Ishikawa (cell line): ENCODE measurements around the gene GMNN.

Experiments used
- CEBPB ChIP-seq: IDR thresholded peaks from 2 replicates; pipeline ENCODE4 v1.6.1; 2012
- CREB1 ChIP-seq: IDR thresholded peaks from 2 replicates; pipeline ENCODE4 v1.6.1; 2012; ENCODE audit warnings: low read depth
- EGR1 ChIP-seq: IDR thresholded peaks from 2 replicates; pipeline ENCODE4 v1.6.1; 2012
- EP300 ChIP-seq: IDR thresholded peaks from 2 replicates; pipeline ENCODE4 v1.6.1; 2012; ENCODE audit warnings: borderline replicate concordance
- FOXM1 ChIP-seq: IDR thresholded peaks from 2 replicates; pipeline ENCODE4 v1.6.1; 2012; ENCODE audit warnings: low read depth, borderline replicate concordance
- NFIC ChIP-seq: IDR thresholded peaks from 2 replicates; pipeline ENCODE4 v1.6.1; 2012
- RAD21 ChIP-seq: IDR thresholded peaks from 2 replicates; pipeline ENCODE4 v1.6.1; 2012; ENCODE audit warnings: low read depth
- TAF1 ChIP-seq: IDR thresholded peaks from 2 replicates; pipeline ENCODE4 v1.6.1; 2012; ENCODE audit warnings: low read depth, mild to moderate bottlenecking
- TCF12 ChIP-seq: IDR thresholded peaks from 2 replicates; pipeline ENCODE4 v1.6.1; 2012; ENCODE audit warnings: low read depth
- TEAD4 ChIP-seq: IDR thresholded peaks from 2 replicates; pipeline ENCODE4 v1.6.1; 2012
- YY1 ChIP-seq: IDR thresholded peaks from 2 replicates; pipeline ENCODE4 v1.6.1; 2012; ENCODE audit warnings: low read depth
- ZBTB7A ChIP-seq: IDR thresholded peaks from 2 replicates; pipeline ENCODE4 v1.6.1; 2012; ENCODE audit warnings: low read depth
- TF ChIP-seq, protein P1 (sequence below): IDR thresholded peaks from 2 replicates; pipeline ENCODE4 v1.6.1; 2012; ENCODE audit warnings: low read depth, mild to moderate bottlenecking
- TF ChIP-seq, protein P2 (sequence below): IDR thresholded peaks from 2 replicates; pipeline ENCODE4 v1.6.1; 2012
- TF ChIP-seq, protein P3 (sequence below): IDR thresholded peaks from 2 replicates; pipeline ENCODE4 v1.6.1; 2012

The GMNN gene

DNA sequence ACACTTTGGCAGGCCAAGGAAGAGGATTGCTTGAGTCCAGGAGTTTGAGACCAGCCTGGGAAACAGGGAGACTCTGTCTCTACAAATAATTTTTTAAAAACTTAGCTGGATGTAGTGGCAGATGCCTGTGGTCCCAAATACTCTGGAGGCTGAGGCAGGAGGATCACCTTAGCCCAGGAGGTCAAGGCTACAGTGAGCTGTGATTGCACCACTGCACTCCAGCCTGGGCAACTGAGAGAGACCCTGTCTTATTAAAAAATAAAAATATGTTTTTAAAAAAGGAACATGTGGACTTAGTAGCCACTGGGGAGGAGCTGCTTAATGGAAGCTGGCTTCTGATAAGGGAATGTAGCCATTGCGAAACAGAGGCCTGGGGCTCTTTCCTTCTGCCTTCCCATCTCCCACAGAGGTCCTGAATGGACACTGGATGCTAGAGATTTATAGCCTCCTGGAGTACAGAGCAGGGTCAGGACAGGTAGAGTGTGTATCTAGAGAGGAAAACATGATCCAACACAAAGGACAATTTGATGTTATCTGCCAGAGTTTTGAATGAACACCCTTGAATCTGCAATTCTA, 21.7 kb upstream of the GMNN start:
- peak; percentile 36; the same call in 1 of the 2 replicates for TF ChIP-seq CEBPB
- no peak for TF ChIP-seq TCF12

DNA sequence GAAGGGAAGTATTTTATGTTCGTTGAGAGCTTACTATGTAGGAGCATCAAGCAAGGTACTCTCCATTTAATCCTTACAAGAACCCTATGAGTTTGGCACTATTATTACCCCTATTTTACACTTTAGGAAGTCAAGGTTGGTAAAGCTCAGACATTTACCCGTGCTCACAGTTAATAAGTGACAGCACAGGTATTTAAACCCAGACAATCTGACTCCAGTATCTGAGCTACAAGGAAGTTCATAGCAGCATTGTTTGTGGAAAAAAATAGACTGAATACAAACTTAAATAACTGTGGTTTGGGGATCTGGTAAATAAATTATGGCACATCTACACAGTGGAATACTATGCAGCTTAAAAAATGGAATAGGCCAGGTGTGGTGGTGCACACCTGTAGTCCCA, 21.2 kb upstream of the GMNN start:
- TF ChIP-seq NFIC (no peak), TEAD4 (no peak), TCF12 (no peak), RAD21 (no peak), CREB1 (no peak), EGR1 (no peak)
- TF ChIP-seq, protein P1, sequence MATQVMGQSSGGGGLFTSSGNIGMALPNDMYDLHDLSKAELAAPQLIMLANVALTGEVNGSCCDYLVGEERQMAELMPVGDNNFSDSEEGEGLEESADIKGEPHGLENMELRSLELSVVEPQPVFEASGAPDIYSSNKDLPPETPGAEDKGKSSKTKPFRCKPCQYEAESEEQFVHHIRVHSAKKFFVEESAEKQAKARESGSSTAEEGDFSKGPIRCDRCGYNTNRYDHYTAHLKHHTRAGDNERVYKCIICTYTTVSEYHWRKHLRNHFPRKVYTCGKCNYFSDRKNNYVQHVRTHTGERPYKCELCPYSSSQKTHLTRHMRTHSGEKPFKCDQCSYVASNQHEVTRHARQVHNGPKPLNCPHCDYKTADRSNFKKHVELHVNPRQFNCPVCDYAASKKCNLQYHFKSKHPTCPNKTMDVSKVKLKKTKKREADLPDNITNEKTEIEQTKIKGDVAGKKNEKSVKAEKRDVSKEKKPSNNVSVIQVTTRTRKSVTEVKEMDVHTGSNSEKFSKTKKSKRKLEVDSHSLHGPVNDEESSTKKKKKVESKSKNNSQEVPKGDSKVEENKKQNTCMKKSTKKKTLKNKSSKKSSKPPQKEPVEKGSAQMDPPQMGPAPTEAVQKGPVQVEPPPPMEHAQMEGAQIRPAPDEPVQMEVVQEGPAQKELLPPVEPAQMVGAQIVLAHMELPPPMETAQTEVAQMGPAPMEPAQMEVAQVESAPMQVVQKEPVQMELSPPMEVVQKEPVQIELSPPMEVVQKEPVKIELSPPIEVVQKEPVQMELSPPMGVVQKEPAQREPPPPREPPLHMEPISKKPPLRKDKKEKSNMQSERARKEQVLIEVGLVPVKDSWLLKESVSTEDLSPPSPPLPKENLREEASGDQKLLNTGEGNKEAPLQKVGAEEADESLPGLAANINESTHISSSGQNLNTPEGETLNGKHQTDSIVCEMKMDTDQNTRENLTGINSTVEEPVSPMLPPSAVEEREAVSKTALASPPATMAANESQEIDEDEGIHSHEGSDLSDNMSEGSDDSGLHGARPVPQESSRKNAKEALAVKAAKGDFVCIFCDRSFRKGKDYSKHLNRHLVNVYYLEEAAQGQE, result no peak
- TF ChIP-seq, protein P2, sequence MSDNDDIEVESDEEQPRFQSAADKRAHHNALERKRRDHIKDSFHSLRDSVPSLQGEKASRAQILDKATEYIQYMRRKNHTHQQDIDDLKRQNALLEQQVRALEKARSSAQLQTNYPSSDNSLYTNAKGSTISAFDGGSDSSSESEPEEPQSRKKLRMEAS, result no peak
- TF ChIP-seq, protein P3, sequence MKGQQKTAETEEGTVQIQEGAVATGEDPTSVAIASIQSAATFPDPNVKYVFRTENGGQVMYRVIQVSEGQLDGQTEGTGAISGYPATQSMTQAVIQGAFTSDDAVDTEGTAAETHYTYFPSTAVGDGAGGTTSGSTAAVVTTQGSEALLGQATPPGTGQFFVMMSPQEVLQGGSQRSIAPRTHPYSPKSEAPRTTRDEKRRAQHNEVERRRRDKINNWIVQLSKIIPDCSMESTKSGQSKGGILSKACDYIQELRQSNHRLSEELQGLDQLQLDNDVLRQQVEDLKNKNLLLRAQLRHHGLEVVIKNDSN, result no peak

DNA sequence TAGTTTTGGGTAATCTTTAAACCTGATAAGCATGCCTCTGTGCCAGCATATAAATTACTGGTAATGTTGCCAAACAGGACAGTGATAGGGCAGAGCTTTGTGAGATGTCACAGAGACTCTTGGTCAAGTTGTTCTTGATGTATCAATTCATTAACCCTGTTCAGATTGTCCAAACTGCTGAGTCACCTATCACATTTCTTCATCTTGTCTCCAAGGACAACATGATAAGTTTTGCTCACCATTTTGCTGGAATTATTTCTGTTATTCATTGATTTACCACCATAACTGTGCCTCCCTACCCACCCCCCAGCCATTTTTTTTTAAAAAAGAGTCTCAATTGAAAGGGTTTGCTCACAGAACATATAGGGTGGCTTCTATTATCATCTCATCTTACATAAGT, 19.5 kb upstream of the GMNN start:
- TF ChIP-seq NFIC (no peak), ZBTB7A (no peak)
- TF ChIP-seq, protein P3, result no peak

DNA sequence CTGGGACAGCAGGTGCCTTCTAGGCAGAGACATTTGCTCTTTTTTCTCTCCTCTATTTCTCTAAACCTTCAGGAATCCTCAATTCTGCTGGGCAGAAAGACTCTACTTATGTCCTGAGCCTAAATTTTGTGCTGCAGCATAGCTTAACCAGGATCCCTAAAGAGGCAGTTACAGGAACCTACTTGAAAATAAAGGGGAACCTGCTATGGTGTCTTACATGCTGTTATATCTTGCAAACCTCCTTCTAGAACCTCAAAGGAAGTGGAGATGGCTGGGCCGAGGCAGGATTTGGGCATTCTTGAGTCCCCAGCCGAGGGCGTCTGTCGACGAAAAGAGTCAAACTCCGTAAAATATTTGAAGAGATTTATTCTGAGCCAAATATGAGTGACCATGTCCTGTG, 17.1 kb upstream of the GMNN start:
- TF ChIP-seq ZBTB7A, result no peak
- no peak for TF ChIP-seq NFIC
- no peak for TF ChIP-seq FOXM1
- TF ChIP-seq CREB1, result no peak

DNA sequence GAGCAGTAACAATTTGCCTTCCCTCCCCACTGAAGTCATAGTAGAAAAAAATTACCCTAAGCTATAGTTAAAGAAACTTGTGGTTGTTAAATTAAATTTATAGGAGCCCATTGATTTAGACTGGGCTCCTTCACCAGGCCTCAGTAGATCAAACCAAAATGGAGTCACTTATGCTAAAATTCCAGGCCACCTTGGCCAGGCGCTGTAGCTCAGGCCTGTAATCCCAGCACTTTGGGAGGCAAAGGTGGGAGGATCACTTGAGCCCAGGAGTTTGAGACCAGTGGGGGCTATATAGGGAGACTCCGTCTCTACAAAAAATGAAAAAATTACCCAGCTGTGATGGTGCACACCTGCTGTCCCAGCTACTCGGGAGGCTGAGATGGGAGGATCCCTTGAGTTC, 15.0 kb upstream of the GMNN start:
- no peak for TF ChIP-seq CEBPB
- TF ChIP-seq ZBTB7A, result no peak
- TF ChIP-seq EP300, result no peak
- TF ChIP-seq FOXM1, result no peak
- no peak for TF ChIP-seq TCF12
- TF ChIP-seq, protein P2, result no peak
- no peak for TF ChIP-seq TAF1
- no peak for TF ChIP-seq RAD21
- no peak for TF ChIP-seq YY1
- TF ChIP-seq CREB1, result no peak
- TF ChIP-seq TEAD4, result no peak
- TF ChIP-seq, protein P3, result no peak
- no peak for TF ChIP-seq EGR1
- TF ChIP-seq, protein P1, result no peak
- TF ChIP-seq NFIC, result no peak

DNA sequence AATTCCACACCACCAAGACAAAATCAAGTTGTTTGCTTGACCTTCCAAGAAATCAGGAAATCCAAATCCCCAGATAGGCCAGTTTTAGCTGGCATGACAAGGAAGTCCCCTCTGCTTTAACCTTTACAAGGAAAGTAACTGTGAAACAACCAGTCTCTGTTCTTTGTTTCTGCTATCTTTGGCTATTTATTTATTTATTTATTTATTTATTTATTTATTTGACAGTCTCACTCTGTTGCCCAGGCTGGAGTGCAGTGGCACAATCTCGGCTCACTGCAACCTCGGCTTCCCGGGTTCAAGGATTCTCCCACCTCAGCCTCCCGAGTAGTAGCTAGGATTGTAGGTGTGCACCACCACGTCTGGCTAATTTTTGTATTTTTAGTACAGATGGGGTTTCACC, 14.5 kb upstream of the GMNN start:
- TF ChIP-seq NFIC (no peak), CREB1 (no peak), ZBTB7A (no peak), EGR1 (no peak), FOXM1 (no peak), YY1 (no peak), CEBPB (no peak), EP300 (no peak), TEAD4 (no peak), RAD21 (no peak), TAF1 (no peak), TCF12 (no peak)
- TF ChIP-seq, protein P2, result no peak
- TF ChIP-seq, protein P1, result no peak
- TF ChIP-seq, protein P3, result no peak
